Measurements from ENCODE around the gene SOD3.

SOD3 gene

DNA sequence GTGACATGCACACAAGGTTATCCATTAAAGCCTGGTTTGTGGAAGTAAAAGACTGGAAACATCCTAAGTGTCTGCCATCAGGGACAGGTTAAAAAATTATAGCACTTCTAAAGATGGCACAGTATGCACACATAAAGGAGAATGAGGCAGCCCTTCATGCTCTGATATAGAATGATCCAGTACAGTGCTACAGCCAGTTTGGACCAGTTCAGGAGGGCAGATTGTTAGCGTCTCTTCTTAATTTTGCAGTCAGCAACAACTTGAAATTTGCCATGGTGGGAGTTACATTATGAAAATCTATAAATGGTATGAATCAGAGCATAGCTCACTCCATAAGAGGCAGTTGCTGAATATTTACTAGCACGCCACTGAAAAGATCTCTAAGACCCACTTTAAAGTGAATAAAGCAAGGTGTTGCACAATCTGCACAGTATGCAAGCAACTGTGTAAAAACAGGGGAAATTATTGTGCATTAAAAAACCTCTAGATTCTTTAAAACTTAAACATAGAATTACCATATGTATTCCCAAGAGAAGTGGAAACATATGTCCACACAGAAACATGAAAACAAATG is 20.3 kb upstream of the SOD3 start:
- DNase-seq (ENCODE audit: low read depth, low spot score) = no peak

DNA sequence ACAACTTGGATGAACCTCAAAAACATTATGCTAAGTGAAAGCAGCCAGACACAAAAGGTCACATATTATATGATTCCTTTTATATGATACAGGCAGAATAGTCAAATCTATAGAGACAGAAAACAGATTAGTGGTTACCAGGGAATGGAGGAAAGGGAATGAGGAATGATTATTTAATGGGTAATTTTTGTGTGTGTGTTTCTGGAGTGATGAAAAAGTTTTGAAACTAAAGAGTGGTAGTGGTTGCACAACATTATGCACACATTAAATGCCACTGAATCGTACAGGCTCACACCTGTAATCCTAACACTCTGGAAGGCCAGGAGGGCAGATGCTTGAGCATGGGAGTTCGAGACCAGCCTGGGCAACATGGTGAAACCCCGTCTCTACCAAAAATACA is 19.6 kb upstream of the SOD3 start:
- no peak for DNase-seq (ENCODE audit: low read depth, low spot score)

DNA sequence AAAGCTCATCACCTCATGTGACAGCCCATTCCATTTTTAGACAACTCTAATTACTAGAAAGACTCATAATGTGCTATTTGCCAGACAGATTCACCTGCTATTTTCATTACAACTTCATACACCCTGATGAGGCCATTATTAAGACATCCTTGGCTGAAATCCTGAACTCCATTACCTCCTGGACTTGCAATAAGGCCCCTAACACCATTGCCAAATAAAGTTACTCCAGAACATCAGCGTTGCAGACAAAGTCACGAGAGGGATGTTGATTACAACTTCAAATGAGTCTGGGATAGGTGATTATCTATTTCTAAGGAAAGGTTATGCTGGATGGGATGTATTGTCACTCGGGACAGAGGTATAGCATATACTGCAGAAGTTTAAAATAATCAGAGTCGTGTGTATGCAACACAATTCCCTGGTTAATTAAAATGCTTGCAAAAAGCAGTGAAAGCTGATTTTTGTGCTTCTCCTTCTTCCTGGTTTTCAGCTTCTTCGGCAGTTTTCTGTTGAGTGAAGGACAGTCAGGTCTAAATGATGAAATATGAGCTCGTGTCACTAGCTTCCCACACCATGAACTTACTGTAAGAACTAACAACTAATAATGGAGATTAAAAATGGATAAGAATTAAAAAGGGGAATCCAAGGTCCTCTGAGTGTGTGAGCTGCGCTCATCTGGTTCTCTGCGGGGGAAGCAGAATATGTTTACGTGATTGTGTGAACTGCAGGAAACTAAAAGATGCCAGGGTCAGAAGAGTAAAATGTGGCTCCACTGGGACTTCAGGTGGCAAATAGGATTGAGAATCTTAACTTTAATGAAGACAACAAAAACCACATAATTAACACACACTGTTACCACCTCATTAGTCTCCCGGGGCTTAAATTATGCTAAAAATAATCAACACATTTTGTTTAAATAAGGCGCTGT is 17.6 kb upstream of the SOD3 start:
- no peak for DNase-seq (ENCODE audit: low read depth, low spot score)

DNA sequence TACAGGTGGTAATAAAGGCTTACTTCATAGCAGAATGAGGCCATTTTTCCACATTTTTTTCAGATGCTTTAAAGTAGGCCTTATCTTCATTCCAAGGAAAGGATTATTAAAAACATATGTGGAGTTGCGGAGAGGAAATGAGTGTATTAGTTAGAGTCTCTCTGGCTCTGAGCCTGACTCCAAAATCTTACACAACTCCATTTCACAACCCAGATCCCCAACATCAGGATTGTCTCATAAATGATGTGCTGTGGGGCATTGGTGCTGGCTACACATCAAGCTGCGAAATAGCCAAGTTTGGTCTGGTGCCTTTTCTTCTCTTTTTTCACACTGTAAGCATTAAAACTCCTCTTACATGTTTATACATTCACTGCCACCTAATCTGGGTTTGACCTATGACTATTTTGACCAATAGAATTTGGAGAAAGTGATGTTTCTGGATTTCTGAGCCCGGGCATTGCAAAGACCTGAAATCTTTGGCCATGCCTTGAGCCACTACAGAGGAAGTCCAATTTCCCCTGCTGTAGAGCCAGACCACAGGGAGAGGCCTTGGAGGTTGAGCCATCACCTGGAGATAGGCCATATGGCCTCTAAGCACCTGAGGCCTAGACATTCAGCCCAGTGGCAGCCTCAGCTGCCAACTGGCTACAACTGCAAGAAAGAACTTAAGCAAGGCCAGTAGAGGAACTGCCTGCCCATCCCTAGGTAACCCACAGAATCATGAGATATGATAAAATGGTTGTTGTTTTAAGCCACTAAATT is 16.7 kb upstream of the SOD3 start:
- no peak for DNase-seq (ENCODE audit: low read depth, low spot score)

DNA sequence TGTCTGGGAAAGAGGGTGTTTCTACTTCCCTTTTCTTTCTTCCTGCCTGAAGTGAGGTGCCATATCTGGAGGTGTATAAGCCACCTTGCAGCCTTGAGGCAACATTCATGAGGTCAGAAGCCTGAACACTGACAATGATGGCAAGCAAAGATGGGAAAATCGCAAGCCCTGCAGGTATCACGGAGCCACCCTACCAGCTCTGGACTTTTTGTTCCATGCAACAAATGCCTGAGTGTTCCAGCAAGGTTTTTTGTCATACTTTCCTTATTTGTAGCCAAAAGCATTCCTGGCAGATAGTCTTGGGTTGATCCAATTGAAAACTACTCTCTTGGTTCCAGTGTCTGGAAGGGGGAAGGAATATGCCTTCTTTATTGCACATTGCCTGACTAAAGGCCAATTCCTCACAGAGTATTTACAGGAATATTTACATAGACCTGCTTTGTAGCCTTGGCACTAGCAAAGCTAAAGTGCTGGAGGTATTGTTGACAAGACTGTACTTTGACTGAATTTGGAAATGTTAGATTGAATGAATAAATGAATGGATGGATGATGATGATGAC is 14.4 kb upstream of the SOD3 start:
- DNase-seq (ENCODE audit: low read depth, low spot score) = no peak

DNA sequence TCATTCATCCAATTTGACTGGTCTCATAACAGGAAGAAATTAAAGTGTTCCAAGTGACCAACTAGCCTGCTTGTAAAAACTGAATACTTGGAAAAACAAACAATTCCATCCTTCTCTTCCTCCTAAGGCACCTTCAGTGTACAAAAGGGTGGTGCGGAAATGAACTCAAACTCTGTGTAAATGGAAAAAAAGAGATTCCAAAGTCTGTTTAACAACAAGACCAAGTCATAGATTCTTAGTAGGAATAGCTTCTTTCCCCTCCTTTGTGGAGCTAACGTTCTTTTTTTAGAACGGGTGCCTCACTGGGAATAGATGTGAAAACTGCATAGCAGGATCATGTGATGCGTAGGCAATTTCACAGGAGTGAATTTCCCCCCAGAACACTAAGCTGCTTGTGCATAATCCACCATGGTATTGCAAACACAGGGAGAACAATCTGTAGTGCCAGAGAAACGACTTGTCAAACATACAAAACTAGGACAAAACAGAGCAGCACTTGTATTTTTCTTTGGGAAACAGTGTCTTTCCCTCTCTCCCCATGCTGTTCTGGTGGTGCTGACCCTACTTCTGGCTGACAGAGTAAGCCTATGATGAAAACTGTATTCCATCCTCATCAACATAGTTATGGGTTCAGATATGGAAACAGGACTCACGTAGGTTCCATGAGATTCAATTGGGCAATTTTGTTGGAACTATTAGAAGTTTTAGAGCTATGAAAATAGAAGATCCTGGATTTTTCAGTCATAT is 13.2 kb upstream of the SOD3 start:
- DNase-seq (ENCODE audit: low read depth, low spot score) = no peak

DNA sequence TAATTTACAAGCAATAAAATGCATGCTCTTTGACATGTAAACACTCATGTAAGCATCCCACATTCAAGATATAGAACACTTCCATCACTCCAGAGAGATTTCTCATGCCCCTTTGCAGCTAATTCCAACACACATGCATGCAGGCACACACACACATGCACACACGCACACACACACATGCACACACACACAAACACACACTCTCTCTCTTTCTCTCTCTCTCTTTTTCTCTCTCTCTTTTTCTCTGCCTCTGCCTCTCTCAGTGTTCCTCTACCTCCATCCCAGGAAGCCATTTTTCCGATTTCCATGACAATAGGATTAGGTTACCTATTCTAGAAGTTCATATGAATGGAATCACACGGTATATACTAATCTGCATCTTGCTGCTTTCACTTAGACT is 11.9 kb upstream of the SOD3 start:
- no peak for DNase-seq (ENCODE audit: low read depth, low spot score)

DNA sequence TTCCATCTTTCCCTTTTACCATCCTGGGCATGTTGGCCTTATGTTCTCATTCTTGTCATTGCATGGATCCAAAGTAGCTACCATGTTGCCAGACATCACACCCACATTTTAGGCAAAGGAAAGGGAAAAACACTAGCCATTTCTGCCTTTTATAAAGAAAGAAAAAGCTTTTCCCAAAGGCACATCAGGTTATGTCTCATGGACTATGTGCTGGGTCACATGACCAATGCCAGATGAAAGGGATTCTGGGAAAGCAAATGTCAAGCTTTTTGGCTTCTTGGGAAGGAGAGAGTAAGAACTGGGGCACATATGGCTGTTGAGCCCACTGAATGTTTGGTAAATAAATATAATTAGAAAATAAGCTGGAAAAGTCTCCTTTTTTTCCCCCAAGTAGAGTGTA is 4.3 kb upstream of the SOD3 start:
- no peak for DNase-seq (ENCODE audit: low read depth, low spot score)

DNA sequence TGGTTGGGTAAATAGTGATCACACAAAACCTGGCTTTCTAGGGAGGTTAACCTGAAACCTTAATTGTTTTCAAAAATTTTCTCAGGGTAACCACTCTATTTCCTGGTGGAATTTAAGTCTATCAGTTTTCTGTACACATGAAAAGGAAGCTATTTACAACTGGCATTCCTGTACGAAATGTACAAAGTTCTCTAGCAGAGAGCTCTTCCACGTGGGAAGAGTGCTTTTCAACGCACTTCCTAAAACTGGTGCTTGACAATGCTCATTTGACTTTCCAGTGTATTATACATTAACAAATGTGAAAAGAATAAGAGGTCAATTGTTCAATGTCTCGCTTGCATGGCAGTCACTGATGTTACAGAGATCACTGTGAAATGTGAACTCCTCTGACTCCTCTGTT is 2.8 kb upstream of the SOD3 start:
- DNase-seq (ENCODE audit: low read depth, low spot score) = no peak

DNA sequence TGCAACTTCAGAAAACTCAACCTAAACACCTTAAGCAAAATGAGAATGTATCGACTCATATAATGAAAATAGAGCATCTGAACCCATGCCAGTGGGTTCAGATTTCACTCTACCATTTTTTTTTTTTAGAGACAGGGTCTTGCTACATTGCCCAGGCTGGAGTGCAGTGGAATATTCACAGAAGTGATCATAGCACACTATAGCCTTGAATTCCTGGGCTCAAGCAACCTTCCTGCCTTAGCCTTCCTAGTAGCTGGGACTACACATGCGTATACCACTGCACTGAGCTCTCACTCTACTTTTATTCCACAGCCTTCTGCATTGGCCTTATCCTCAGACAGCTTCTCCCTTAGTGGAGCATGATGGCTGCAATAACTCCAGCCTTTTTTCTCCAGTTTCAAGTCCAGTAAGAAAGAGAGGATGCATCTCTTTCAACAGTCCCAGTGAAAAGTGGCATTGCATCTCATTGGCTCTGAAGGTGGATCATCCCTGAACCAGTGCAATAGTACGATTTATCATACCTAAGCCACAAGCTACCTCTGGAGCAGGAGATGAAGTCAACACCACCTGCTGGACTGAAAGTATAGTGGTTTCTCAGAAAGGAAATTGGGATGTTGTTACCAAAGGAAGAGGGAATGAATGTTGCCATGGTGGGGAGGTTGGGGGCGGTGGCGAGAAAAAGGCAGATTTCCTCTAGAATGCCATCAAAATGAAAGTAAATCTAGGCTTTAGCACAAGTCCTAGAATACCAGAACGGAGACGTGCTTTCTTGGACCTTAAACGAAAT is 2.0 kb upstream of the SOD3 start:
- DNase-seq (ENCODE audit: low read depth, low spot score) = no peak

DNA sequence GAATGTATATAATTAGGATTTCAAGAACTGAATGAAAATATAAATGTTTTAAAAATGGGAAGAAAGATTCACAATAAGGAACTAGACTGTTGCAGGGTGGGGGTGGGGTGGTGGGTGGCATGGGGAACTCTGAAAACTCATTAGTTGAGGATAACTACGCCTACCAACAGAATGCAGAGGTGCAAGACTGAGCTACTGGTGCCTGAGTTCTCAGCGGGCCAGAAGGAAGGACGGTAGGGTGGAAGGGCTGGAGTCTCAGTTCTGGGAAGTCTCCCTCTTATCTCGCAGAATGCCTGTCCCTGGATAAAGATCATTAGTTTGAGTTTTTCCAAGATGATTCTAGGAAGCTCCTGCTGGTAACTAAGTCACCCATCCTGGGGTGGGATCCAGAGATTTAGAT is 1.3 kb upstream of the SOD3 start:
- DNase-seq (ENCODE audit: low read depth, low spot score) = no peak

DNA sequence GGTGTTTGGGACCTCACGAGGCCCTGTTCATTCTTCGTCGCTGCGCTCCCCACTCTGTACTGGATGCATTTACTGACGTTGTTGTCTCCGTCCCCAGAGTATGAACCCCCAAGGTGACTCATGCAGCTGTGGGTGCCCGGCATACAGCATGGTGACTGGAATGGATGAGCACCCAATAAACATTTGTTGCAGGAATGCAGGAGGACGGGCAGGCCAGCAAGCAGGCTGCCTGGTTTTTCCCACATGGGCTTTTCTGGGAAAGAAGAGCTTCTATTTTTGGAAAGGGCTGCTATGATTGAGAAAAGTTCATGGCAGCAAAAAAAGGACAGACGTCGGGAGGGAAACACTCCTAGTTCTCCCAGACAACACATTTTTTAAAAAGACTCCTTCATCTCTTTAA is 893 bp upstream of the SOD3 start:
- DNase-seq (ENCODE audit: low read depth, low spot score) = no peak

DNA sequence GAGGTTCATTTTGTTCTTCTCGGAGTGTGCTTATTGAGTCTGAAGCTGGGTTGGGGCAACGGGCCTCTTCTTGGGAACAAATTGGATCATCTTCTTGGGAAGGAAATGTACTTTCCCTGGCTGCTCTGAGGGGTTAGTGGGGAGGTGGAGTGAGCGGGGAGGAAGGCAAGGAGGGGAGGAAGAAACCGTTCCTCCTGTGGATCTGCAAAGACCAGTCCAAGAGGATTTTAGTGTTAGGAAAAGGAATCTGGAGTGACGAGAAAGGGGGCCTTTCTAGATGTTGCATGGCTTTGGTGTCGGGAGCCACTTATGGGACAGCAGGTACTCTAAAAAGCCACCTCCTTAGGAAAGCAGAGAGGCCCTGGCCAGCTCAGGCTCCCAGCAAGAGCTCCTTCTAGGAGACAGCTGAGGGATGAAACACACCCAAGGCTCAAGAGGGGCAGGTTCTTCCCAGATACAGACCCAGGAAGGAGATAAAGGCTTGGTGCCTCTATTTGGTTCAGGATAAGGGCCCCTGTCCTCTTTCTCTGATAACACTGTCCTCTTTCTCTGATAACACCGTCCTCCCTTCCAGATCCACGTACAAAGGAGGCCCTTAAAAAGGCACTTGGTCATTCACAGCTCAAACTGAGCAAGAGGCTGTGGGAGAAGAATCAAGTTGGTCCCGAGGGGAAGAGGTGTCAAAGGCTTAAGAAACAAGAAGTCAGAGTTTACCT is 451 bp downstream of the SOD3 start:
- DNase-seq (ENCODE audit: low read depth, low spot score) = no peak

DNA sequence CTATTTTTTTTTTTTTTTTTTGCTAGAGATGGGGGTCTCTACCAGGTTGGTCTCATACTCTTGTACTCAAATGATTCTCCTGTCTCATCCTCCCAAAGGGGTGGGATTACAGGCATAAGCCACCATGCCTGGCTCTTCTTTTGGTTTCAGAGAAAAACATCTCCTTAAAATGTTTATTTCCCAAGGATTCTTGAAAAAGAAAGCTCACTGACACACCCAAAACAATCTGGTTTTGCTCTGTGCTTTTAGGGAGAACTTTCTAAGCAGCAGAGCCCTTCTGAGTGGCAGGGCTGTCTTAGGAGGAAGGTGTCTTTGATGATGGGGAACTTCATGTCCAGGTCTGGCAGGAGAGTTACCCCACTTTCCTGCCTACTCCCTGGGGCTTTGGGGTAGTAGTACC is 1.2 kb downstream of the SOD3 start:
- no peak for DNase-seq (ENCODE audit: low read depth, low spot score)

DNA sequence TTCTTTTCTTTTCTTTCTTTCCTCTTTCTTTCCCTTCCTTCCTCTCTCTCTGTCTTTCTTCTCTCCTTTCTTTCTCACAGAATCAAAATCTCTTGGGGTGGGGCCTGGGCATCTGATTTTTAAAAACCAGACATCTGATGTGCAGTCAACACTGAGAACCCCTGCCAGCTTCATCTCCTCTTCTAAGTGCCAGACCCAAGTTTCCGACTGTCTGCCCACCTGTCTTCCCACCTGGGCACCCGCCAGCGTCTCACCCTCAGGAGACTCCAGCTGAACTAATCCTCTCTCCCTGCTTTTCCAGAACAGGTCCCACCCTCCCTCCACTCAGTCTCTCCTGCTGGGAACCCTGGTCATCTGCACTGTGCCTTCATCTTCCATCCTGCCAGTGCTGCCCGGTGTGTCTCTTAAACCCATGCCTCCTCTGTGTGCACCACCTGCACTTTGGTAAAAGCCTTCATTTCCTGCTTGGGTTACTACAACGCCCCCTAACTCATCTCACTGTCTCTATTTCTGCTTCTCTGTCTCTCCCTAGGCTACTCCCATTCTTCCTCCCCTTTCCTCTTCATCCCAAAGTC is 2.8 kb downstream of the SOD3 start:
- no peak for DNase-seq (ENCODE audit: low read depth, low spot score)

DNA sequence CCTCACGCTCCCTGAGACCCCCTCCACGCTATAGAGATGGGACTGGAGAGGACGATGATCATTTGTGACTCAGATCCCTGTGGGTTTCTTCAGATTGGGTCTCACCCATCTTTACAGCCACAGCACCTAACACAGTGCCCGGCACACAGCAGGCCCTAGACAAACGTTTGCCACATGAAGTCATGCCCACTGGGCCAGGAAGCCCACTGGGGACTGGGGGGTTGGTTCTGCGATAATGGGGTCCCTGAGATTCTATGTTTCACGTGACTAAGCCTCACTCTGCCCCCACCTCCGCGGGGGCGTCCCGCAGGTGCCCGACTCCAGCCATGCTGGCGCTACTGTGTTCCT is 3.8 kb downstream of the SOD3 start:
- no peak for DNase-seq (ENCODE audit: low read depth, low spot score)

DNA sequence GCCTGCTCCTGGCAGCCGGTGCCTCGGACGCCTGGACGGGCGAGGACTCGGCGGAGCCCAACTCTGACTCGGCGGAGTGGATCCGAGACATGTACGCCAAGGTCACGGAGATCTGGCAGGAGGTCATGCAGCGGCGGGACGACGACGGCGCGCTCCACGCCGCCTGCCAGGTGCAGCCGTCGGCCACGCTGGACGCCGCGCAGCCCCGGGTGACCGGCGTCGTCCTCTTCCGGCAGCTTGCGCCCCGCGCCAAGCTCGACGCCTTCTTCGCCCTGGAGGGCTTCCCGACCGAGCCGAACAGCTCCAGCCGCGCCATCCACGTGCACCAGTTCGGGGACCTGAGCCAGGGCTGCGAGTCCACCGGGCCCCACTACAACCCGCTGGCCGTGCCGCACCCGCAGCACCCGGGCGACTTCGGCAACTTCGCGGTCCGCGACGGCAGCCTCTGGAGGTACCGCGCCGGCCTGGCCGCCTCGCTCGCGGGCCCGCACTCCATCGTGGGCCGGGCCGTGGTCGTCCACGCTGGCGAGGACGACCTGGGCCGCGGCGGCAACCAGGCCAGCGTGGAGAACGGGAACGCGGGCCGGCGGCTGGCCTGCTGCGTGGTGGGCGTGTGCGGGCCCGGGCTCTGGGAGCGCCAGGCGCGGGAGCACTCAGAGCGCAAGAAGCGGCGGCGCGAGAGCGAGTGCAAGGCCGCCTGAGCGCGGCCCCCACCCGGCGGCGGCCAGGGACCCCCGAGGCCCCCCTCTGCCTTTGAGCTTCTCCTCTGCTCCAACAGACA is 4.4 kb downstream of the SOD3 start:
- no peak for DNase-seq (ENCODE audit: low read depth, low spot score)

DNA sequence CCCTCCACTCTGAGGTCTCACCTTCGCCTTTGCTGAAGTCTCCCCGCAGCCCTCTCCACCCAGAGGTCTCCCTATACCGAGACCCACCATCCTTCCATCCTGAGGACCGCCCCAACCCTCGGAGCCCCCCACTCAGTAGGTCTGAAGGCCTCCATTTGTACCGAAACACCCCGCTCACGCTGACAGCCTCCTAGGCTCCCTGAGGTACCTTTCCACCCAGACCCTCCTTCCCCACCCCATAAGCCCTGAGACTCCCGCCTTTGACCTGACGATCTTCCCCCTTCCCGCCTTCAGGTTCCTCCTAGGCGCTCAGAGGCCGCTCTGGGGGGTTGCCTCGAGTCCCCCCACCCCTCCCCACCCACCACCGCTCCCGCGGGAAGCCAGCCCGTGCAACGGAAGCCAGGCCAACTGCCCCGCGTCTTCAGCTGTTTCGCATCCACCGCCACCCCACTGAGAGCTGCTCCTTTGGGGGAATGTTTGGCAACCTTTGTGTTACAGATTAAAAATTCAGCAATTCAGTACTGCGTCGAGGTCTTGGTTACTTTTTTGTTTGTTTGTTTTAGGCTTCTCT is 5.0 kb downstream of the SOD3 start:
- DNase-seq (ENCODE audit: low read depth, low spot score) = no peak
